DND-41 (cell line): Measurements from ENCODE around the gene PHF8.

Experiments
- CTCF ChIP-seq: IDR thresholded peaks from 2 replicates; pipeline ENCODE4 v1.5.1; 2012; ENCODE audit warnings: borderline replicate concordance, low read length, moderate library complexity, mild to moderate bottlenecking; ENCODE audit not compliant: poor library complexity, severe bottlenecking; ENCODE audit errors: extremely low read depth
- EZH2 ChIP-seq: IDR thresholded peaks from 3 replicates; pipeline ENCODE4 v1.6.1; 2012; ENCODE audit warnings: borderline replicate concordance, low read depth, mild to moderate bottlenecking, moderate library complexity, low read length, inconsistent platforms; ENCODE audit not compliant: severe bottlenecking

- no peak for TF ChIP-seq CTCF
- TF ChIP-seq EZH2, result no peak
These were observed 23.5 kb upstream of the PHF8 start for GRCh38 chrX:54067766-54068165.
